Endothelial cell (in vitro differentiated cells): ENCODE data around the gene GPLD1. TPM values are rescaled to one million over a fixed set of nuclear protein-coding genes. Genes with fewer than 3 reads are reported as not detected.

ENCODE experiments used
- DNase-seq: peaks from one replicate; pipeline ENCODE4 v3.0.0; 2021; ENCODE audit warnings: low spot score
- H3K27ac Mint-ChIP-seq: one replicate; pipeline ENCODE4 v1.8.0; 2021; ENCODE audit warnings: mixed read lengths, inconsistent platforms; ENCODE audit not compliant: unreplicated experiment
- H3K27me3 Mint-ChIP-seq: one replicate; pipeline ENCODE4 v1.8.0; 2021; ENCODE audit warnings: mild to moderate bottlenecking, moderate library complexity, mixed read lengths, inconsistent platforms; ENCODE audit not compliant: unreplicated experiment
- H3K36me3 Mint-ChIP-seq: one replicate; pipeline ENCODE4 v1.8.0; 2021; ENCODE audit warnings: mild to moderate bottlenecking, low read depth, mixed read lengths, inconsistent platforms; ENCODE audit not compliant: unreplicated experiment
- H3K4me1 Mint-ChIP-seq: one replicate; pipeline ENCODE4 v1.8.0; 2021; ENCODE audit warnings: mild to moderate bottlenecking, mixed read lengths, inconsistent platforms; ENCODE audit not compliant: unreplicated experiment
- H3K4me3 Mint-ChIP-seq: one replicate; pipeline ENCODE4 v1.8.0; 2021; ENCODE audit warnings: mild to moderate bottlenecking, mixed read lengths, inconsistent platforms; ENCODE audit not compliant: unreplicated experiment
- H3K9me3 Mint-ChIP-seq: one replicate; pipeline ENCODE4 v1.8.0; 2021; ENCODE audit warnings: mixed read lengths, inconsistent platforms; ENCODE audit not compliant: unreplicated experiment
- CTCF ChIP-seq: fragments of 200-600 bp; sonication (generic); IDR thresholded peaks from one replicate; pipeline ENCODE4 v1.5.0; 2021; ENCODE audit warnings: antibody characterized with exemption; ENCODE audit not compliant: unreplicated experiment
- total RNA-seq: library from RNA; stranded (reverse); fragmentation: NEBNext Ultra II Directional; extraction: Animal tissue kit (Norgen Biotek cat#: 25700); gene quantifications from one replicate; pipeline ENCODE4 v1.2.1, GENCODE V29; 2021; ENCODE audit not compliant: unreplicated experiment

Gene GPLD1
- total RNA-seq, 1 donor from 2014 or later: 1.2 TPM

- H3K4me1 Mint-ChIP-seq: peaks cover 7% of the 10 kb centered on the region
- no peak overlapping the region for H3K27ac Mint-ChIP-seq
- TF ChIP-seq CTCF: no peak
- no peaks in the 10 kb centered on the region for H3K27me3 Mint-ChIP-seq
- no peak overlapping the region for H3K4me3 Mint-ChIP-seq
- H3K36me3 Mint-ChIP-seq: no peaks in the 10 kb centered on the region
- H3K9me3 Mint-ChIP-seq: no peaks in the 10 kb centered on the region
- DNase-seq: no peak
Observed at GRCh38 chr6:24458941-24459340, 30.4 kb downstream of the GPLD1 start.

- Mint-ChIP-seq H3K4me3 (no peak overlapping the region), H3K36me3 (no peaks in the 10 kb centered on the region), H3K4me1 (peaks cover 7% of the 10 kb centered on the region), H3K27ac (no peak overlapping the region), H3K9me3 (no peaks in the 10 kb centered on the region), H3K27me3 (no peaks in the 10 kb centered on the region)
- TF ChIP-seq CTCF: no peak
- no peak for DNase-seq
Observed at GRCh38 chr6:24458134-24458533, 31.2 kb downstream of the GPLD1 start.

GRCh38 chr6:24455061-24455460 is 34.3 kb downstream of the GPLD1 start:
- Mint-ChIP-seq H3K36me3 (no peaks in the 10 kb centered on the region), H3K27ac (no peak overlapping the region), H3K4me1 (peaks cover 12% of the 10 kb centered on the region), H3K27me3 (no peaks in the 10 kb centered on the region), H3K4me3 (no peak overlapping the region), H3K9me3 (no peaks in the 10 kb centered on the region)
- TF ChIP-seq CTCF: no peak
- no peak for DNase-seq

- Mint-ChIP-seq H3K4me1 (peaks cover 12% of the 10 kb centered on the region), H3K36me3 (no peaks in the 10 kb centered on the region), H3K27ac (no peak overlapping the region), H3K9me3 (no peaks in the 10 kb centered on the region), H3K4me3 (no peak overlapping the region), H3K27me3 (no peaks in the 10 kb centered on the region)
- no peak for DNase-seq
- no peak for TF ChIP-seq CTCF
Observed at GRCh38 chr6:24454452-24454851, 34.9 kb downstream of the GPLD1 start.

- no peak overlapping the region for H3K4me3 Mint-ChIP-seq
- H3K27me3 Mint-ChIP-seq: no peaks in the 10 kb centered on the region
- peaks cover 15% of the 10 kb centered on the region for H3K4me1 Mint-ChIP-seq
- no peak overlapping the region for H3K27ac Mint-ChIP-seq
- H3K9me3 Mint-ChIP-seq: no peaks in the 10 kb centered on the region
- no peak for DNase-seq
- no peak for TF ChIP-seq CTCF
- H3K36me3 Mint-ChIP-seq: no peaks in the 10 kb centered on the region
Observed at GRCh38 chr6:24453921-24454320, 35.5 kb downstream of the GPLD1 start.
